Measurements from ENCODE around the gene RGSL1. TPM values are rescaled to one million over a fixed set of nuclear protein-coding genes. Genes with fewer than 3 reads are reported as not detected.

The RGSL1 gene
- total and polyA plus RNA-seq, 4 donors: 0.07 to 0.50 (median 0.31) TPM; not detected in 1

DNA sequence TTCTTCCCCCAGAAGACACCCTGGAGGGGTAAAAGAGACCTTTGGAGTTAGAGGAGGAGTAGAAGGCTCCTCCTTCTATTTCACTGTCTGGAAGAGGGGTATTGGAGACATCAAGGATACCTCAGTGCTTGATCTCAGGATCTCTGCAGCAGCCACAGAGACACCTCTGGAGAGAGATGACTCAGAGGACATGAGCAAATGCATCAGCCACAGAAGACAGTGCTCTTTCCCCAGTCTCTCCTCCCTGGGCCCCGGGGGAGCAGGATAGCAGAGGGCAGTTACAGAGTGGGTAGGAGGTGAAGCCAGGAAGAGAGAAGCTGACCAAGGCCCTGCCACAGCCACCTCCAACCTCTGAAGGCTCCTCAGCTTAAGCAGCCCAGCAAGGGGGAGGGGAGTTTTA is 34.2 kb upstream of the RGSL1 start:
- Histone ChIP-seq H3K36me3 (ENCODE audit: control insufficient read depth in 4 of 4, insufficient read depth in 3 of 4, low read depth in 1 of 4, low read length in 3 of 4) (no peaks in the 10 kb centered on the region), H3K9ac (ENCODE audit: low read depth in 1 of 2, low read length in 2 of 2) (no peak overlapping the region), H3K27me3 (ENCODE audit: control insufficient read depth in 4 of 4, insufficient read depth in 4 of 4, low read length in 3 of 4) (no peaks in the 10 kb centered on the region), H3K4me1 (ENCODE audit: control insufficient read depth in 4 of 4, insufficient read depth in 4 of 4, low read length in 3 of 4) (peaks cover 0 to 2% (median under 1%) of the 10 kb centered on the region in 4 donors), H3K4me3 (ENCODE audit: low read depth in 1 of 3, low read length in 3 of 3) (no peak overlapping the region), H3K9me3 (ENCODE audit: control insufficient read depth in 4 of 4, low read length in 3 of 4) (no peaks in the 10 kb centered on the region), H3K27ac (ENCODE audit: low read depth in 1 of 2, low read length in 2 of 2) (no peak overlapping the region)
- WGBS: 69% methylated on average over 1 of the region's 1 CpG
- no peak for DNase-seq (ENCODE audit: low spot score)
- no peak for TF ChIP-seq HNF4G (IDR thresholded peaks at IDR 0.05)

GRCh38 chr1:182426442-182427430 is 23.2 kb upstream of the RGSL1 start:
- TF ChIP-seq FOXA1 (IDR thresholded peaks at IDR 0.05) (no peak), YY1 (IDR thresholded peaks at IDR 0.05) (no peak), SP1 (IDR thresholded peaks at IDR 0.05) (no peak), CTCF (IDR thresholded peaks at IDR 0.05; ENCODE audit: low read depth, low read length, missing input control) (no peak), RAD21 (IDR thresholded peaks at IDR 0.05) (no peak), ATF3 (IDR thresholded peaks at IDR 0.05) (no peak), TAF1 (conservative IDR thresholded peaks at IDR 0.05) (no peak), NR2F2 (IDR thresholded peaks at IDR 0.05) (no peak), JUND (IDR thresholded peaks at IDR 0.05) (no peak), EGR1 (IDR thresholded peaks at IDR 0.05; ENCODE audit: low read depth in 2 of 2) (no peak), RXRA (IDR thresholded peaks at IDR 0.05) (no peak), ZBTB33 (IDR thresholded peaks at IDR 0.05) (no peak), MAX (IDR thresholded peaks at IDR 0.05) (no peak), HNF4G (IDR thresholded peaks at IDR 0.05) (no peak), GABPA (IDR thresholded peaks at IDR 0.05 in 1 of 2, conservative IDR thresholded peaks at IDR 0.05 in 1 of 2) (no peak), FOXA2 (IDR thresholded peaks at IDR 0.05) (no peak), HNF4A (conservative IDR thresholded peaks at IDR 0.05) (no peak)
- TF ChIP-seq, protein P1, sequence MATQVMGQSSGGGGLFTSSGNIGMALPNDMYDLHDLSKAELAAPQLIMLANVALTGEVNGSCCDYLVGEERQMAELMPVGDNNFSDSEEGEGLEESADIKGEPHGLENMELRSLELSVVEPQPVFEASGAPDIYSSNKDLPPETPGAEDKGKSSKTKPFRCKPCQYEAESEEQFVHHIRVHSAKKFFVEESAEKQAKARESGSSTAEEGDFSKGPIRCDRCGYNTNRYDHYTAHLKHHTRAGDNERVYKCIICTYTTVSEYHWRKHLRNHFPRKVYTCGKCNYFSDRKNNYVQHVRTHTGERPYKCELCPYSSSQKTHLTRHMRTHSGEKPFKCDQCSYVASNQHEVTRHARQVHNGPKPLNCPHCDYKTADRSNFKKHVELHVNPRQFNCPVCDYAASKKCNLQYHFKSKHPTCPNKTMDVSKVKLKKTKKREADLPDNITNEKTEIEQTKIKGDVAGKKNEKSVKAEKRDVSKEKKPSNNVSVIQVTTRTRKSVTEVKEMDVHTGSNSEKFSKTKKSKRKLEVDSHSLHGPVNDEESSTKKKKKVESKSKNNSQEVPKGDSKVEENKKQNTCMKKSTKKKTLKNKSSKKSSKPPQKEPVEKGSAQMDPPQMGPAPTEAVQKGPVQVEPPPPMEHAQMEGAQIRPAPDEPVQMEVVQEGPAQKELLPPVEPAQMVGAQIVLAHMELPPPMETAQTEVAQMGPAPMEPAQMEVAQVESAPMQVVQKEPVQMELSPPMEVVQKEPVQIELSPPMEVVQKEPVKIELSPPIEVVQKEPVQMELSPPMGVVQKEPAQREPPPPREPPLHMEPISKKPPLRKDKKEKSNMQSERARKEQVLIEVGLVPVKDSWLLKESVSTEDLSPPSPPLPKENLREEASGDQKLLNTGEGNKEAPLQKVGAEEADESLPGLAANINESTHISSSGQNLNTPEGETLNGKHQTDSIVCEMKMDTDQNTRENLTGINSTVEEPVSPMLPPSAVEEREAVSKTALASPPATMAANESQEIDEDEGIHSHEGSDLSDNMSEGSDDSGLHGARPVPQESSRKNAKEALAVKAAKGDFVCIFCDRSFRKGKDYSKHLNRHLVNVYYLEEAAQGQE (IDR thresholded peaks at IDR 0.05): no peak
- no peak overlapping the region for H3K27ac ChIP-seq (ENCODE audit: low read depth in 1 of 2, low read length in 2 of 2)
- no peaks in the 10 kb centered on the region for H3K9me3 ChIP-seq (ENCODE audit: control insufficient read depth in 4 of 4, low read length in 3 of 4)
- no peak for DNase-seq (ENCODE audit: low spot score)
- H3K4me1 ChIP-seq (ENCODE audit: control insufficient read depth in 4 of 4, insufficient read depth in 4 of 4, low read length in 3 of 4): no peaks in the 10 kb centered on the region
- H3K27me3 ChIP-seq (ENCODE audit: control insufficient read depth in 4 of 4, insufficient read depth in 4 of 4, low read length in 3 of 4): no peaks in the 10 kb centered on the region
- no peak overlapping the region for H3K9ac ChIP-seq (ENCODE audit: low read depth in 1 of 2, low read length in 2 of 2)
- H3K4me3 ChIP-seq (ENCODE audit: low read depth in 1 of 3, low read length in 3 of 3): no peak overlapping the region
- no peaks in the 10 kb centered on the region for H3K36me3 ChIP-seq (ENCODE audit: control insufficient read depth in 4 of 4, insufficient read depth in 3 of 4, low read depth in 1 of 4, low read length in 3 of 4)
- 87% methylated on average over 7 of the region's 7 CpGs for WGBS
